HG03439 (cell line): ENCODE results near the gene CDKN2B.
"Not testable (repeated sequence)": the region's sequence is repeated elsewhere in the genome, so short reads cannot be mapped to it uniquely, and the experiment has no call there.

Experiments
- ATAC-seq: cut with Tn5 transposase; IDR thresholded peaks from one replicate; pipeline ENCODE4 v1.9.1; 2021; ENCODE audit warnings: mild to moderate bottlenecking, moderate library complexity; ENCODE audit not compliant: unreplicated experiment

The CDKN2B gene

GRCh38 chr9:21969951-21970799 lies 38.9 kb downstream of the CDKN2B start:
- no peak for ATAC-seq

- no peak for ATAC-seq
Measured at GRCh38 chr9:21969011-21969940, 39.8 kb downstream of the CDKN2B start.

GRCh38 chr9:21968331-21969010 lies 40.6 kb downstream of the CDKN2B start:
- ATAC-seq = no peak

GRCh38 chr9:21967702-21968101 lies 41.4 kb downstream of the CDKN2B start:
- ATAC-seq = no peak

- ATAC-seq = no peak
Measured at GRCh38 chr9:21967169-21967568, 41.9 kb downstream of the CDKN2B start.

- no peak for ATAC-seq
Measured at GRCh38 chr9:21966140-21966851, 42.8 kb downstream of the CDKN2B start.

GRCh38 chr9:21965401-21965951 lies 43.6 kb downstream of the CDKN2B start:
- peak; percentile 90 for ATAC-seq

- ATAC-seq = peak; percentile 83
Measured at GRCh38 chr9:21964925-21965385, 44.1 kb downstream of the CDKN2B start.

- ATAC-seq = no peak
Measured at GRCh38 chr9:21961569-21961968, 47.5 kb downstream of the CDKN2B start.

GRCh38 chr9:21959268-21959667 lies 49.8 kb downstream of the CDKN2B start:
- not testable (repeated sequence) for ATAC-seq

GRCh38 chr9:21958833-21959232 lies 50.3 kb downstream of the CDKN2B start:
- ATAC-seq = no peak
